Activated effector memory CD4-positive, alpha-beta T cell treated with Interleukin-2 at 50 U/mL for 16 hours (primary cell): ENCODE results near the gene IFNL4.
"Not testable (repeated sequence)": the region's sequence is repeated elsewhere in the genome, so short reads cannot be mapped to it uniquely, and the experiment has no call there.

Experiments
- DNase-seq: peaks from one replicate; pipeline ENCODE4 v3.0.0-alpha.2; 2020

Gene IFNL4

DNA sequence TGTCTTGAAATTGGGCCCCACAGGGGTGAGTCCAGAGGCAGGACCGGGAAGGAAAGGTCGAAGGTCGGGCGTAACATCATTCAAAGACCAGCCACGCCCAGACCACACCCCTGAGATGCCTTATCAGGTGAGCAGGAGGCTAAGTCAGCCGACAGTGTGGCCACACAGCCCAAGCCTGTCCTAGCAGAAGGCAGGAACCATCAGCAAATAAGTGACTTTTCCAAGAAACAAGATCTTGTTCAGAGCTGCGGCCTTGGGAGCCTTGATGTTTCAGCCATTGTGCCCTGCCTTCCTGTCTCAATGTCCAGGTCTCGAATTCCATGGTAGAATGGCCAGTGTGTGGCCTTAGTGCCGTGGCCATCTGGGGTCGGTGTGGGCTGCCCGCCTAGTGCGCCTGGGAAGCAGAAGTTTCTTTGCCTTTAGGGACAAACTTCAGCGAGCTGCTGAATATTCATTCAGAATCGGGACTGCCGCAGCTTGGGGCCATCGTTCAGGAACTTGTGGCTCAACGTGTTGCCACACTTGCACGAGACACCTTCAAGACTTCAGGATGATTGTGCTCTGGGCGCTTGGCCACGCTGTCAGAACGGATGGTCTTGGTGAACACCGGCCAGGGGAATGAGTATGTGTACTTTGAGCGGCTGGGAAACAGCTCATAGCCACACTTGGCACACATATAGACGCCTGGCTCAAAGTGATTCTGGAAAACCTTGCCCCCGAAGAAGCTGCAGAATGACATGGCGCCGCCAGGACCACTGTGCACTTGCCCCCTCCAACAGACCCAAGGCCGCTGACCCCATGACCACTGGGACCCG is 6.1 kb upstream of the IFNL4 start:
- no peak for DNase-seq

GRCh38 chr19:39253374-39254149 is 4.9 kb upstream of the IFNL4 start:
- no peak for DNase-seq

DNA sequence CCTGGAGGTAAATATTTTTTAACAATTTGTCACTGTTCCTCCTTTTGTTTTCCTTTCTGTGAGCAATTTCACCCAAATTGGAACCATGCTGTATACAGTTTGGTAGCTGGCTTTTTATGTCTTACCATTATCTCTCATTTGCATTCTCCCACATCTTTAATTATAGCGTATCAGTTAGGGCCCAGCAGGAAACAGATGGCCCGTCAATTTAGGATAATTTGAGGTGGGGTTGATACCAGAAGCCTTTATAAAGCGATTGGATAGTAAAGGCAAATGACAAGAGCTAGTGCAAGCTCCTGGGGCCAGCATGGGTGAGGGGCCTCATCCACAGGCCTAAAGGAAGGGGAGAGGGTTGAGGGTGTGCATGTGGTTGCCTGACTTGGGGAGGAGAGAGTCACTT is 3.8 kb upstream of the IFNL4 start:
- DNase-seq: no peak

DNA sequence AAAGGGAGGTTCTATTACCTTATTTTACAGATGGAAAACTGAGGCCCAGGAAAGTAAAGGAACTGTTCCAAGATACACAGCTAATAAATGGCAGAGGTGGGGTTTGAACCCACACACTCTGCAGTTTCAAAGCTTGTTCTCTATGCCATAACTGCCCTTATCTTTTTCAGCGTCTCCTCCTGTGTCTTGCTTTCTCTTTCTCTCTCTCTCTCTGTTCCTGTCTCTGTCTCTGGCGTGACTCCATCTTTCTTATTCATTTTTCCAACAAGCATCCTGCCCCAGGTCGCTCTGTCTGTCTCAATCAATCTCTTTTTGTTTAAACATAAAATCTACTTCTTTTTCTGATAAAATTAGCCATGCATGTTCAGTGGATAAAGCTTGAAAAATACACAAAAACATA is 3.2 kb upstream of the IFNL4 start:
- DNase-seq: no peak

GRCh38 chr19:39251081-39251480 is 2.4 kb upstream of the IFNL4 start:
- DNase-seq: no peak

GRCh38 chr19:39247701-39248664 is 673 bp downstream of the IFNL4 start:
- no peak for DNase-seq

DNA sequence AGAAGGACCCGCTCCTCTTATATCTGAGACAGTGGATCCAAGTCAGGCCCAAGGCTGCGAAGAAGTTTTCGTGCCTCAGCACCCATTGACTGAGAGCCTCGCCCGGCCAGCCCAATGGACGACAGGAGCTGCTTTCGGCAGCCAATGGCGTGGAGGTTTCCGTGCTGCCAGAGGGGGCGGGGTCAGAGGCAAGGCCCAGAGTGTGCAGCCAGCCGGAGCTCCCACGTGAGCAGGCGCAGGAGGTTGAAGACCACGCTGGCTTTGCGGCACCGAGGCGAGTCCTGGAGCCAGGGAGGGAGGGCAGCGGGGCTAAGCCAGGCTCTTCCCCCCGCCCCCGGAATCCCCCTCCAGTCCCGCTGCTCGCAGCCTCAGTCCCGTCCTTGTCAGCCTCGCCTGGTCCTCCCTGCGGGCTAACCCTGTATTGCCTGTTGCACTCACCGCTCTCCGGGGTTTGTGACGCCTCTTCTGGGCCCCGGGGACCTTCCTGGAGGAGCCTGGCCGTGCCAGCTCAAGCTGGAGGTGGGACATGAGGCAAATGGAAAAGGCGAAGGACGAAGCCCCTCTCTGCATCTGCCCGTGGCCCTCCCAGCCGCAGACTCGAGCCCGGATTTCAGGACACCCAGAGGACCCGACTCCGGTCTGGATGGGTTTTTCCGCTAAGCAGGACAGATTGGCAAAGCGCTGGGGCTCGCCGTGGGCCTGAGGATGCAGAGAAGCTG is 1.5 kb downstream of the IFNL4 start:
- DNase-seq: no peak

DNA sequence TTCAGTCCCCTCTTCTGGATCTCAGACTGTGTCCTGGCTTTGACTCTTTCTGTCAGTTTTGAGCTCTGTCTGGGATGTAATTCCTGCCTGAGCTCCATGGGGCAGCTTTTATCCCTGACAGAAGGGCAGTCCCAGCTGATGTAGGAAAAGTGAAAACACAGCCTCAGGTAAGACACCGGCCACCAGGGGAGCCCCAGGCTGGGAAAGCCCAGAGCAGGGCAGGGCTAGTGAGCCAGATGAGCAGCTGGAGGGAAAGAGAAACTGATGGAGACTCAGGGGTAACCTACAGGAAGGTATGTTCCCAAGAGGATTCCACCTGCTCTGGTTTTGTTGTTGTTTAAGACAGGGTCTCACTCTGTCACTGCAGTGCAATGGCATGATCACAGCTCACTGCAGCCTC is 3.5 kb downstream of the IFNL4 start:
- not testable (repeated sequence) for DNase-seq

DNA sequence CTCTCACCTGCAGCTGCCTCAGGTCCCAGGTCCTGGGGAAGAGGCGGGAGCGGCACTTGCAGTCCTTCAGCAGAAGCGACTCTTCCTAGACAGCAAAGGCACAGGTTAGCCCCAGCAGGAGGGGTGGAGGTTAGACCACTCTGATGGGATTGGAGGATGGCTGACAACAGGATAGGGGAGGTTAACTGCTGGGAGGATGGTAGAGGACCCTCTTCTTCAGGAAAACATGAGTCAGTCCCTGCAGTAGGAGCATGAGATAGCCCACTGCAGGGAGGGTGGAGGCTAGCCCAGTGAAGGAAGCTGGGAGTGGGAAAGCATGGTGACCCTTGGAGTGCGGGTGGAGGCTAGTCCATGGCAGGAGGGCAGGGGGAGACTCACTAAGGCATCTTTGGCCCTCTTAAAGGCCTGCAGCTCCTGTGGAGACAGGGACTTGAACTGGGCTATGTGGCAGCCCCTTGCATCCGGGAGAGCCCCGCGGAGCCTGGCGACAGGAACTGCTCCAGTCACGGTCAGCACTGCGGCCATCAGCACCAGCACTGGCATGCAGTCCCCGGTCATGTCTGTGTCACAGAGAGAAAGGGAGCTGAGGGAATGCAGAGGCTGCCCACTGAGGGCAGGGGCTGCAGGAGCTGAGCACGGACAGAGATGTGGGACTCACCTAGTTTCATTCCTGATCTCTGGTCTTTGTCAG is 4.1 kb downstream of the IFNL4 start, which contains the start of gene IFNL3:
Gene IFNL3 (minus strand): TSS at position 597 of the 691 bp plus-strand sequence. CDS start 39 bp downstream, at position 558.
- DNase-seq: not testable (repeated sequence)

DNA sequence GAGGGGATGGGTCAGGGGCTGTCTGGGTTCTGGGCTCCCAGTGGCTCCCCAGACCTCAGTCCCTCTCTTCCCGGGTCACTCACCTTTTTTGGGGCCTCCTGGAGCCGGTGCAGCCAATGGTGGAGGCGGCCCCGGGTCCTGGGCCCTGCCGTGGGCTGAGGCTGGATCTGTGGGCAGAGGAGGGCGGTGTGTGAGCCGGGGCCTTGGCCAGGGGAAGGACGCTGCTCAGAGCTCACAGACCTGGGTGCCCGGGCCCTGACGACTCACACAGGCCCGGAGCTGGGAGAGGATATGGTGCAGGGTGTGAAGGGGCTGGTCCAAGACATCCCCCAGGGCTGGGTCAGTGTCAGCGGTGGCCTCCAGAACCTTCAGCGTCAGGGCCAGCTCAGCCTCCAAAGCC is 4.9 kb downstream of the IFNL4 start:
- DNase-seq: not testable (repeated sequence)

GRCh38 chr19:39240421-39240820 is 8.2 kb downstream of the IFNL4 start:
- no peak for DNase-seq

GRCh38 chr19:39238944-39239343 is 9.7 kb downstream of the IFNL4 start:
- no peak for DNase-seq

DNA sequence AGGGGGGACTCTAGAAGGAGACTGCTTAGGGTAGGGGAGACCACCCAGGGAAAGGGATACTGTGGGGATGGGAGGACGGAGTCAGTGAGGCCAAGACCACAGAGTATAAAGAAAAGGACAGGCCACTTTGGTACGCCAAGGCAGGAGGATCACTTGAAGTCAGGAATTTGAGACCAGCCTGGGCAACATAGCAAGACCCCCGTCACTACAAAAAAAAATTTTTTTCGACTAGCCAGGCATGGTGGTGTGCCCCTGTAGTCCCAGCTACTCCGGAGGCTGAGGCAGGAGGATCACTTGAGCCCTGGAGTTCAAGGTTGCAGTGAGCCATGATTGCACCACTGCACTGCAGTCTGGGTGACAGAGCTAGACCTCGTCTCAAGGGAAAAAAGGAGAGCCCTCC is 10.4 kb downstream of the IFNL4 start:
- no peak for DNase-seq

DNA sequence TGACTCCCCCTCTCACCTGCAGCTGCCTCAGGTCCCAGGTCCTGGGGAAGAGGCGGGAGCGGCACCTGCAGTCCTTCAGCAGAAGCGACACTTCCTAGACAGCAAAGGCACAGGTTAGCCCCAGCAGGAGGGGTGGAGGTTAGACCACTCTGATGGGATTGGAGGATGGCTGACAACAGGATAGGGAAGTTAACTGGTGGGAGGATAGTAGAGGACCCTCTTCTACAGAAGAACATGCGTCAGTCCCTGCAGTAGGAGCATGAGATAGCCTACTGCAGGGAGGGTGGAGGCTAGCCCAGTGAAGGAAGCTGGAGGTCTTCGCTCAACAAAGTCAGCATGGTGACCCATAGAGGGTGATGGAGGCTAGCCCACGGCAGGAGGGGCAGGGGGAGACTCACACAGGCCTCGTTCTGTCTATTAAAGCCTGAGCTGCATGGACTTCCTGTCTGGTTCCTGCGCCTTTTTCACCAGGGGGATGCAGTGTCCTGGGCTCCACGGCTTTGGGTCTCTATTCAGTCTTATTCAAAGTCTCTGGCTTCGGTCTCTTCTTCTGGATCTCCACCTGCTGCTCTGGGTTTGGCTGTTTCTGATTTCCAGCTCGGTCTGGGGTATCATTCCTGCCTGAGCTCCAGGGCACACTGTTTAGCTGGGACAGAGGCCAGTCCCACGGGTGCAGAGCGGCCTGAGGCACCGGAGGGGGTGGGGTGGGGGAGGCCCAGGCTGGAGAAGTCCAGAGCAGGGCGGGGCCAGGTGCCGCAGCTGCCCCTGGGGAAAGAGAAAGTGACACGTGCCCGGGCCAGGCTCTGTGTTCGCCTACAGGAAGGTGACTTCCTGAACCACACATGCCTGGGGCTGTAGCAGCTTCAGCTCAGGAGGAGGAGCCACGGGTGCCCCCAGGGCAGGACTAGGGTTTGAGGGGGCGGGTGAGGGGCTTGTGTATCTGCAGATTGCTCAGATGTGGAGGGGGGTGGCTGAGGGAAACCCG is 11.2 kb downstream of the IFNL4 start:
- no peak for DNase-seq

- DNase-seq: no peak
These were observed 12.1 kb downstream of the IFNL4 start for GRCh38 chr19:39236527-39236926.

DNA sequence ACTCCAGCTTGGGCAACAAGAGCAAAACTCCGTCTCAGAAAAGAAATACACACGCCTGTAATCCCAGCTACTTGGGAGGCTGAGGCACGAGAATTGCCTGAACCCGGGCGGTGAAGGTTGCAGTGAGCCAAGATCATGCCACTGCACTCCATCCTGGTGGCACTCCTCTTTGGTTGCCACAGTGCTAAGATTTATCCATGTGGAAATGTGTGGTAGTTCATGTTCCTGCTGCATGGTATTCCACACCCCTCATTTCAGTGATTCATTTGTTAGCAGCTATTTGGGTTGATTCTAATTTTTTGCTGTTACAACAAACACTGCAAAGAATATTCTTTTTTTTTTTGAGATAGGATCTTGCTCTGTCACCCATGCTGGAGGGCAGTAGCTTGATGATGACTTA is 15.9 kb downstream of the IFNL4 start:
- DNase-seq: no peak

GRCh38 chr19:39230096-39230764 is 18.4 kb downstream of the IFNL4 start:
- DNase-seq: no peak

DNA sequence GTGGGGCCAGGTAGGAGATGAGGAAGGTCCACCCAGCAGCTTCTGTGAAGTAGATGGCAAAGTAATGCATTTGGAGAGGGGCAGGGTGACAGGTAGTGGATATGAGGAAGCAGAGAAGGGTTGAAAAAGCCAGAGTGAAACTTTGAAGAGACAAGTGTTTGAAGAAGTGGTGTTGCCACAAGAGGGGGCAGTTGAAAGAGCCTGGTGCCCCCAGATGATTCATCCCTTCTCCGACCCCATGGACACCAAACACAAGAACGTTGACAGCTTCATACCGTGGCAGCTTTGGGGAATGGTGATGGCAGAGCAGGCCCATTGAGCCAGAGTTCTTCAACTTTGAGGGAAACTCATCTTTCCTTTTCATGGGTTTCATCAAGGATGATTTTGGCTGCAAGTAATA is 23.7 kb downstream of the IFNL4 start:
- no peak for DNase-seq

DNA sequence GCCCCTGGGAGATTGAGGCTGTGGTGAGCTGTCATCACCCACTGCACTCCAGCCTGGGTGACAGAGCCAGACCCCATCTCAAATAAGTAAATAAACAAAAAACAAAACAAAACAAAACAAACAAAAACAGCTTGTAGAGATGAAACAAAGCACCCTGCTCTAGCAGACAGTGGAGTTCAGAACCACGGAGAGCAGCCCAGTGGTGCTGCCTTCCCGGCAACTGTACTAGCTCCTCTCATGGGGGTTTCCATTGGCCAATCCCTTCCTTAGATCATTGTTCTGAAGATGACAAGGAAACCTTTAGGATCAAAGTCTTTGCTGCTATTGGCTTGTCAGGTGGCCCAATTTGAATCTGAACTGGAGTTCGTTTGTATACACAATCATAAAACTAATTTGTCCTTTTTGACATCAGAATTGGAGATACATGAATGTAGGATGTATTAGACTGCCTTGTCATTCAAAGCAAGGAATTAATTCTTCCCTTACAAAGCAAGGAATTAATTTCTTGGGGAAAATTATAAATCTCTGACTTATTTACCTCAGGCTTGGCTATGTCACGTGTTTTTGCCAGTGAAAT is 24.9 kb downstream of the IFNL4 start:
- no peak for DNase-seq
